PC-9 (cell line): ENCODE measurements around the gene ITGBL1. TPM values are rescaled to one million over a fixed set of nuclear protein-coding genes. Genes with fewer than 3 reads are reported as not detected.

Source experiments
- BruUV-seq: library from RNA; stranded (reverse); fragments of 400-500 nt; replicated peaks from 2 replicates; lab custom pipeline; 2021; lab: Mats Ljungman, UMichigan
- CTCF ChIA-PET: fragments of 300-600 bp; sonication (Branson Sonifier 250); formaldehyde crosslinking; loops from one replicate; lab custom pipeline; 2022; ENCODE audit warnings: antibody characterized with exemption; lab: Charles Lee
- POLR2A ChIA-PET: fragments of 300-600 bp; sonication (Branson Sonifier 250); formaldehyde crosslinking; loops from one replicate; lab custom pipeline; 2022; ENCODE audit warnings: antibody characterized with exemption; ENCODE audit not compliant: unreplicated experiment; lab: Charles Lee
- DNase-seq, 2 experiments: peaks; one replicate each; pipeline versions ENCODE4 v3.0.0 to v3.0.0-alpha.2; 2015 to 2022; ENCODE audit warnings: mixed read lengths in 1 of 2
- H2AFZ ChIP-seq: fragments of 200-600 bp; sonication (generic); 2 replicates; pipeline ENCODE4 v1.8.1; 2017; ENCODE audit warnings: antibody characterized with exemption
- H3F3A ChIP-seq: fragments of 200-600 bp; sonication (generic); 2 replicates; pipeline ENCODE4 v1.8.1; 2017; ENCODE audit warnings: antibody characterized with exemption, mild to moderate bottlenecking, low read depth; ENCODE audit not compliant: insufficient read depth
- H3K27ac ChIP-seq: fragments of 200-600 bp; sonication (generic); 2 replicates; pipeline ENCODE4 v1.6.1; 2016; ENCODE audit warnings: mixed run types
- H3K27me3 ChIP-seq: fragments of 200-600 bp; sonication (generic); 2 replicates; pipeline ENCODE4 v1.6.1; 2016; ENCODE audit warnings: low read depth, mixed run types; ENCODE audit not compliant: insufficient read depth
- H3K36me3 ChIP-seq: fragments of 200-600 bp; sonication (generic); 2 replicates; pipeline ENCODE4 v1.6.1; 2016; ENCODE audit warnings: low read depth, mixed run types
- H3K4me1 ChIP-seq: fragments of 200-600 bp; sonication (generic); replicated peaks from 2 replicates; pipeline ENCODE4 v1.6.1; 2016; ENCODE audit warnings: mixed run types; ENCODE audit not compliant: insufficient read depth
- H3K4me2 ChIP-seq: fragments of 200-600 bp; sonication (generic); 2 replicates; pipeline ENCODE4 v1.6.1; 2017; ENCODE audit warnings: mixed run types
- H3K4me3 ChIP-seq: fragments of 200-600 bp; sonication (generic); 2 replicates; pipeline ENCODE4 v1.6.1; 2016; ENCODE audit warnings: mixed run types
- H3K79me2 ChIP-seq: fragments of 200-600 bp; sonication (generic); 2 replicates; pipeline ENCODE4 v1.6.1; 2017; ENCODE audit warnings: low read depth, mixed run types
- H3K9me2 ChIP-seq: fragments of 200-600 bp; sonication (generic); 2 replicates; pipeline ENCODE4 v1.8.1; 2017; ENCODE audit warnings: mild to moderate bottlenecking; ENCODE audit not compliant: insufficient read depth
- H3K9me3 ChIP-seq: fragments of 200-600 bp; sonication (generic); 2 replicates; pipeline ENCODE4 v1.8.1; 2016; ENCODE audit warnings: low read depth; ENCODE audit not compliant: insufficient read depth
- H4K20me1 ChIP-seq: fragments of 200-600 bp; sonication (generic); 2 replicates; pipeline ENCODE4 v1.8.1; 2017; ENCODE audit not compliant: insufficient read depth
- CTCF ChIP-seq: fragments of 200-600 bp; sonication (generic); conservative IDR thresholded peaks from 2 replicates; pipeline ENCODE4 v1.6.1; 2017; ENCODE audit warnings: mixed run types, antibody characterized with exemption, mild to moderate bottlenecking, moderate library complexity
- EZH2 ChIP-seq: fragments of 200-600 bp; sonication (generic); IDR thresholded peaks from 2 replicates; pipeline ENCODE4 v1.8.0; 2017; ENCODE audit warnings: antibody characterized with exemption, low read depth
- intact Hi-C: fragments of 100-400 bp; cut with micrococcal nuclease; formaldehyde crosslinking; loops from one replicate; pipeline ENCODE4 v1.10.0; 2022; ENCODE audit not compliant: unreplicated experiment
- total RNA-seq: library from RNA; stranded (reverse); gene quantifications from 2 replicates; pipeline ENCODE4 v1.2.3, GENCODE V29; 2021

ITGBL1 gene
- total RNA-seq, 1 experiment from 2014 or later: 52.5 TPM

DNA sequence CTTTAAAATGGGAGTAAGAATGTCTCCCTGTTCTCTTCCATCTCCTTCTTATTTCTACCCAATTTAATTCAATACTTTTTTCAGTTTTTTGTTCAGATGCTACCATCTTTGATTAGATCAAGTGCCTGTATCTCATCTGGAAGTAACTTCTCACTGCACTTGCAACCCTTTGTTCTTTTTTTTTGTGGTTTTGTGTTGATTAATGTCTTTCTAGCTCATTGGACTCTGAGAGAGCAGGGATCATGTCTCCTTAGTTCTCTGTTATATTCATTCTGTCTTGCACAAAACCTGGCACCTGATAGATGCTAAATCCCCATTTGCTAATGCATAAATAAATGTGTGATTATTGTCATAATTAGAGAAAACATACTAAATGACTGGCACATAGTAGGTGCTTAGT is 834 bp upstream of the ITGBL1 start:
- Histone ChIP-seq H3K27ac (peak overlapping the region; percentile 98), H2AFZ (0 out of 2 replicates have a peak overlapping the region, but pooled peaks have one; percentile 64), H3K4me2 (peak overlapping the region; percentile 86), H3F3A (peaks cover 78% of the 10 kb centered on the region), H3K9me3 (peaks cover 3% of the 10 kb centered on the region; the same call in 1 of the 2 replicates), H4K20me1 (no peaks in the 10 kb centered on the region), H3K4me1 (peaks cover 68% of the 10 kb centered on the region), H3K4me3 (peak overlapping the region; percentile 86; the same call in 1 of the 2 replicates), H3K9me2 (no peaks in the 10 kb centered on the region), H3K27me3 (no peaks in the 10 kb centered on the region), H3K36me3 (no peaks in the 10 kb centered on the region), H3K79me2 (peaks cover 30% of the 10 kb centered on the region)
- TF ChIP-seq CTCF (no peak), EZH2 (no peak)
- no TSS peak for BruUV-seq
- no peak for DNase-seq
- POLR2A ChIA-PET: no interaction called here
- intact Hi-C loops: loop anchor here (1.0 to 5.0 kb wide), 3 partner anchors 191 to 307 kb away; no protein-coding TSS in a partner anchor
- CTCF ChIA-PET: no interaction called here

DNA sequence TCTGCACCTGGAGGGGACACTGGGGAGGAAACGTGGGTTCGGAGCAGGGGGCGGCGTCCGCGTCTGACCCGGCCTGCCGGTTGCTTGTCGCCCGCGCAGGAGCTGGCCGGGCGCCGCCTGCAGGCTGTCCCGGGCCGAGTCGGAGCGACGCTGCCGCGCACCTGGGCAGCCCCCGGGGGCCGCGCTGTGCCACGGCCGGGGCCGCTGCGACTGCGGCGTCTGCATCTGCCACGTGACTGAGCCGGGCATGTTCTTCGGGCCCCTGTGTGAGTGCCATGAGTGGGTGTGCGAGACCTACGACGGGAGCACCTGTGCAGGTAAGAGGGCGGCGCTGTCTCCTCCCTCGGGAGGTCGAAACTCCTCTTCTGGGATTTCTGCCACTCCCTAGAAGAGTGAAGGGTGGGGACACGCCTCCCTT is 1.3 kb downstream of the ITGBL1 start:
- intact Hi-C loops: loop anchor here (1.0 to 5.0 kb wide), 7 partner anchors 37 to 302 kb away; partner anchors contain the start of gene NALCN
- Histone ChIP-seq H3K4me1 (peaks cover 74% of the 10 kb centered on the region), H3K27me3 (no peaks in the 10 kb centered on the region), H3F3A (peaks cover 73% of the 10 kb centered on the region), H2AFZ (peak overlapping the region; percentile 28; the same call in 1 of the 2 replicates), H3K9me3 (peaks cover 10% of the 10 kb centered on the region), H3K36me3 (peaks cover 15% of the 10 kb centered on the region), H3K9me2 (no peaks in the 10 kb centered on the region), H3K4me3 (peak overlapping the region; percentile 86), H3K27ac (peak overlapping the region; percentile 98), H4K20me1 (no peaks in the 10 kb centered on the region), H3K4me2 (peak overlapping the region; percentile 86), H3K79me2 (peaks cover 52% of the 10 kb centered on the region)
- ChIA-PET CTCF (no interaction called here), POLR2A (no interaction called here)
- TF ChIP-seq EZH2 (no peak), CTCF (peak; percentile 22; the same call in 1 of the 2 replicates)
- no TSS peak for BruUV-seq
- DNase-seq: peak; percentile 84 to 94

GRCh38 chr13:101454767-101455166 is 2.3 kb downstream of the ITGBL1 start:
- H3K9me3 ChIP-seq: peaks cover 10% of the 10 kb centered on the region
- ChIA-PET POLR2A (interaction anchor here (0.7 kb wide), 3 partner anchors 25 to 186 kb away, joined by 4 to 5 read pairs (median 4); partner anchors contain the start of gene NALCN), CTCF (no interaction called here)
- peaks cover 18% of the 10 kb centered on the region for H3K36me3 ChIP-seq
- DNase-seq: peak; percentile 25 to 99
- TF ChIP-seq EZH2: no peak
- TF ChIP-seq CTCF: no peak
- H2AFZ ChIP-seq: no peak overlapping the region
- intact Hi-C loops: loop anchor here (1.0 to 5.0 kb wide), 8 partner anchors 38 to 301 kb away; partner anchors contain the start of gene NALCN
- no peaks in the 10 kb centered on the region for H4K20me1 ChIP-seq
- peak overlapping the region; percentile 36; the same call in 1 of the 2 replicates for H3K4me3 ChIP-seq
- peak overlapping the region; percentile 86 for H3K4me2 ChIP-seq
- no peaks in the 10 kb centered on the region for H3K27me3 ChIP-seq
- H3K79me2 ChIP-seq: peaks cover 55% of the 10 kb centered on the region
- peaks cover 65% of the 10 kb centered on the region for H3K4me1 ChIP-seq
- H3K9me2 ChIP-seq: no peaks in the 10 kb centered on the region
- H3K27ac ChIP-seq: peak overlapping the region; percentile 98
- no TSS peak for BruUV-seq
- H3F3A ChIP-seq: peaks cover 63% of the 10 kb centered on the region
